ENCODE measurements around the gene MINDY4.
"Not testable (repeated sequence)": the region's sequence is repeated elsewhere in the genome, so short reads cannot be mapped to it uniquely, and the experiment has no call there.

MINDY4 gene

DNA sequence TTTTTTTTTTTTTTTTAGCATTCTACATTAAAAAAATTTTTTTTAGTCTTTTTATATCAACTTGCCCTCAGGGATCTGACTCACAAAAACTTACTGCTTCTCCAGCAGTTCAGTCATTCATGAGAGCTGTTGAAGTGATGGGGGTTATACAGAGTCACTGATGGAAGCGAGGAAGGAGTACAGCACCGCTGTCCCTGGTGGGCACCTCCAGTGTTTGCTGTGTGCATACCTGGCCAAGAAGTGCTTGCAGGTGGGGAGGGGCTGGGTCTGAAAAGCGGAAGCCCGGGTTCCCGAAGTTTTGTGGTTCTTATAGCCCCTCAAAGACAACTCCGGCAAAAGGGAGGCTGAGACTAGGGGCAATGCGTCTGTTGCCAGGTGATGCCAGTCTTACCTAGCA, 46.2 kb downstream of the MINDY4 start:
- no peak for TF ChIP-seq JUND (IDR thresholded peaks at IDR 0.05; ENCODE audit: low read depth)
- no peak for DNase-seq (ENCODE audit: low read depth in 1 of 2, low spot score in 1 of 2)
- in situ Hi-C loops (cut with HindIII; ENCODE audit: low pct_unique_long_range_greater_than_20kb, low sequenced_read_pairs): no loop called here

DNA sequence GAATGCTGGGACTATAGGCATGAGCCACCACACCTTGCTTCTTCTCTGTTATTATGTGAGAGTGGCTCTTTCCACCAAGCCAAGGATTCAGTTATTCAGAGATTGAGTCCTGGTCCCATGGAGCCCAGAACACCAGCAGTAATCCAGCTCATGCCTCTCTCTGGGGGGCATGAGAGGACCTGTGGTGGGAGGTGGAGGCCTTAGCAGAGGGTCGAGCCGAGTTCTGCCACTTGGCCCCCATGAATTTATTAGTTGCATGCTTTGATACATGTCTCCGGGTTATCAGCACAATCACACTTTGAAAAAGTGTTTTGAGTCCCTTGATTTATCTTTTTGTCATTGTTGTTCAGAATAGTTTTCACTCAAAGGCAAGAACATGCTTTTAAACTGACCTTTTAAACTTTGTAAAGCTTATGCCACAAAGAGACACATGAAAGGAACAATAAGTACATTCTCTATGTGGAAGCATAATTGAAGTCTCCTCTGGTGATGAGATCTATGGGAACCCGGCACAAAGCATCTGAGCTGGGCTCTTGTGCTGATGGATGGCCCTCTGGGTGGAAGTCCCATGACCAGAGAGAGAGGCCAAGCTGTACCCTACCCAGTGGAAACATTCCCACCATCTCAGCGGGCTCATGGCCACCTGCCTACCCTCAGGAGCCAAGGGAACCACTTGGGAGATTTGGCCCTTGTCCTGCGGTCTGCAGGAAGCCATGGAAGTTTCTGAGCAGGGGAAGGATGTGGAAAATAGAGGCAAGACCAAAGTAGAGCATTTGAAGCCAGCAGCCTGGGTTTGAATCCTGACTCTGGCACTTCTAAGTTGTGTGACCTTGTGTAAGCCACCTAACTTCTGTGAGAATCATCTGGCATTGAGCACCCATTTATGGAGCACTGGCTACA, 53.9 kb downstream of the MINDY4 start:
- in situ Hi-C loops (cut with HindIII; ENCODE audit: low pct_unique_long_range_greater_than_20kb, low sequenced_read_pairs): no loop called here
- no peak for DNase-seq (ENCODE audit: low read depth in 1 of 2, low spot score in 1 of 2)
- TF ChIP-seq JUND (IDR thresholded peaks at IDR 0.05; ENCODE audit: low read depth): no peak

DNA sequence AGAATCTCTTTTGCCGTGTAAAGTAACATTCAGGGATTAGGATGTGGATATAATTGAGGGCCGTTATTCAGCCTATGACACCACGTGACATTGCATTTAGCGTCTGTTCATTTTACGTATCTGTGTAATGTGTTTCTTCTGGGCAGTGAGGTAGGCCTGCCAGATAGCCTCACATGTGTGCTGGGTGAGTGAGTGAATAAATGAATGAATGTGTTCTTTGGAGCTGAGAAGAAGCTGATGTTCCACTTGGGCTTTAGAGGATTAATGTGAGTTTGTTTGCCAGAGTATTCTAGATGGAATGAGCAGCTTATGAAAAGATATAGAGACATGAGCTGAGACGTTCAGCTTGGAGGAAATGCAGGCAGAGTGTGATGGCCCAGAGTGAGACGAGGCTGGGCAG, 55.0 kb downstream of the MINDY4 start:
- no peak for TF ChIP-seq JUND (IDR thresholded peaks at IDR 0.05; ENCODE audit: low read depth)
- in situ Hi-C loops (cut with HindIII; ENCODE audit: low pct_unique_long_range_greater_than_20kb, low sequenced_read_pairs): no loop called here
- DNase-seq (ENCODE audit: low read depth in 1 of 2, low spot score in 1 of 2): no peak

DNA sequence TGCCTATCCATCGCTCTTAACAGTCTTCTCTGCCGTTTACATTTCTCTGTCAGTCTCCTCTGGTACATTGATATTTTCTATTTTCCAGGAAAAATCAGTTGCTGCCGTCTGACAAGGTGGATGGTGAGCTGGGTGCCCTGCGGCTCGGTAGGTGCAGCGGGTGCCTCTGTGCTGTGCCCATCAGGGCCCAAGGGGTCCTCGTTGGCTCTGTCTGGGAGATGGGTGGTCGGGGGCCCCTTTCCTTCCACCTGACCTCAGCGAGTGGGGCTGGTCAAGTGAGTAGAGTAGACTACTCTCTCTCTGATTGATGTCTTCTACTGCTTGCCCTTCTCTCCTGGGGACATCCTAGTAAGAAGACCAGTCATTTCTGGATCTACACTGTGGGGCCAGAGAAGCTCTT, 57.4 kb downstream of the MINDY4 start:
- no peak for TF ChIP-seq JUND (IDR thresholded peaks at IDR 0.05; ENCODE audit: low read depth)
- DNase-seq (ENCODE audit: low read depth in 1 of 2, low spot score in 1 of 2): no peak
- in situ Hi-C loops (cut with HindIII; ENCODE audit: low pct_unique_long_range_greater_than_20kb, low sequenced_read_pairs): no loop called here

DNA sequence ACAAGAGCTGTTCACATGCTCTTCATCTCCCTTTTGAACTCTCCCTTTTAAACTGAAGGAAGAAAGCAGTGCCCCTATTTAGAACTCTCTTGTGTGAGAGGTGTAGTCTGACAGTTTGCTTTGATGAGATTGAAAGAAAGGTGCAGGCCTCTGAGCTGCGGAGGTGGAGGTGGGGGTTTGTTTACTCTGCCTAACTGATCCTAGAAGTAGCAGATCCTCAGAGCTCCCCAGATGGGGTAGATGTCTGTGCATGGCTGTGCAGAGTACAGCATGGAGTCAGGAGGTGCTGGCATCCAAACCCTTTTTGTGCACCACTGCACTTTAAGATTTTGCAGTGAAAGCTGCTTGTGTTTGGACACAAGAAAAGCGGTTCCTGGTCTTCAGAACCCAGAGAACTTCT, 58.3 kb downstream of the MINDY4 start:
- no peak for DNase-seq (ENCODE audit: low read depth in 1 of 2, low spot score in 1 of 2)
- in situ Hi-C loops (cut with HindIII; ENCODE audit: low pct_unique_long_range_greater_than_20kb, low sequenced_read_pairs): no loop called here
- no peak for TF ChIP-seq JUND (IDR thresholded peaks at IDR 0.05; ENCODE audit: low read depth)

DNA sequence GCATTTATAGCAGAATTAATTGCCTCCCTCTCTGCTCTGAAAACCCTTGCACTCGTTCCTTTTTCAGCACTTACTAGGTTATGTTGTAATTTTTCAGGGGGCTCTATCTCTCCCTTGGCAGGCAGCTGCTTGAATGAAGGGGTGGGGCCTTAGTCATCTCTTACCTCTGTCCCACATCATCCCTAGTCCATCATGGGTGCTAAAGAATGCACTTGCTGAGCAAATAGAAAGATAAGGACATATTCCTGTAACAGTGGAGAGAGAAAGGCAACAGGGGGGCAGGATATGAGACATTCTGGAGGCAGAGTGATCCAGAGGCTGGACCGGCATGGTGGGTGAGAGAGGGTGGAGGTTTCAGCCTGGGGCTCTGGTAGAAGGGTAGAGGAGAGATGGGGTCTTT, 60.0 kb downstream of the MINDY4 start:
- in situ Hi-C loops (cut with HindIII; ENCODE audit: low pct_unique_long_range_greater_than_20kb, low sequenced_read_pairs): no loop called here
- DNase-seq (ENCODE audit: low read depth in 1 of 2, low spot score in 1 of 2): no peak
- no peak for TF ChIP-seq JUND (IDR thresholded peaks at IDR 0.05; ENCODE audit: low read depth)

DNA sequence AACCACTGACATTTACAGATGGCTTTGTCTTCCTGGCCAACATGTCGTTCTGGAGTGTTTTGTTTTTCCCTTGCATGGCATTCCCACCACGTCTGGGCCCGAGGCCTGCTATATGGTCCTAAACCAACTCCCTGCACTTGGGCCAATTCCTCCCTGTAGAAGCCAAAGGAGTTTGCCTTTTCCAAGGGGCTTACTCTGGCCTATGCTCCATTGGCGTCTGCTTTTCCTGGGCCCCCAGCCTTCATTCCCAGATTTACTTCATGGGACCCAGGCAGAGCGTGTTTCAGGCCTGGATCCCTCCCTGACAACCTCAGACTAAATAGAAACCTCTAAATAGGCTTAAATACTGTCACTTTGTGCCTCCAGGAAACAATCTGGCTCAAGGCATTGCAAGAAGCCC, 60.7 kb downstream of the MINDY4 start:
- no peak for TF ChIP-seq JUND (IDR thresholded peaks at IDR 0.05; ENCODE audit: low read depth)
- DNase-seq (ENCODE audit: low read depth in 1 of 2, low spot score in 1 of 2): no peak
- in situ Hi-C loops (cut with HindIII; ENCODE audit: low pct_unique_long_range_greater_than_20kb, low sequenced_read_pairs): no loop called here

DNA sequence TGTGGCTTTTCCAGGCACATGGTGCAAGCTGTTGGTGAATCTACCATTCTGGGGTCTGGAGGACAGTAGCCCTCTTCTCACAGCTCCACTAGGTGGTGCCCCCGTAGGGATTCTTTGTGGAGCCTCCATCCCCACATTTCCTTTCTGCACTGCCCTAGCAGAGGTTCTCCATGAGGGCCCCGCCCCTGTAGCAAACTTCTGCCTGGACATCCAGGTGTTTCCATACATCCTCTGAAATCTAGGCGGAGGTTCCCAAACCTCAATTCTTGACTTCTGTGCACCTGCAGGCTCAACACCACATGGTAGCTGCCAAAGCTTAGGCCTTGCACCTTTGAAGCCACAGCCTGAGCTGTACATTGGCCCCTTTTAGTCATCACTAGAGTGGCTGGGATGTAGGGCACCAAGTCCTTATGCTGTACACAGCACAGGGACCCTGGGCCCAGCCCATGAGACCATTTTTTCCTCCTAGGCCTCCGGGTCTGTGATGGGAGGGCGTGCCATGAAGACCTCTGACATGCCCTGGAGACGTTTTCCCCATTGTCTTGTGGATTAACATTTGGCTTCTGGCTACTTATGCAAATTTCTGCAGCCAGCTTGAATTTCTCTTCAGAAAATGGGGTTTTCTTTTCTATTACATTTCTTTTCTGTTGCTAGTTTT, 62.9 kb downstream of the MINDY4 start:
- in situ Hi-C loops (cut with HindIII; ENCODE audit: low pct_unique_long_range_greater_than_20kb, low sequenced_read_pairs); DNase-seq (ENCODE audit: low read depth in 1 of 2, low spot score in 1 of 2): not testable (repeated sequence)

DNA sequence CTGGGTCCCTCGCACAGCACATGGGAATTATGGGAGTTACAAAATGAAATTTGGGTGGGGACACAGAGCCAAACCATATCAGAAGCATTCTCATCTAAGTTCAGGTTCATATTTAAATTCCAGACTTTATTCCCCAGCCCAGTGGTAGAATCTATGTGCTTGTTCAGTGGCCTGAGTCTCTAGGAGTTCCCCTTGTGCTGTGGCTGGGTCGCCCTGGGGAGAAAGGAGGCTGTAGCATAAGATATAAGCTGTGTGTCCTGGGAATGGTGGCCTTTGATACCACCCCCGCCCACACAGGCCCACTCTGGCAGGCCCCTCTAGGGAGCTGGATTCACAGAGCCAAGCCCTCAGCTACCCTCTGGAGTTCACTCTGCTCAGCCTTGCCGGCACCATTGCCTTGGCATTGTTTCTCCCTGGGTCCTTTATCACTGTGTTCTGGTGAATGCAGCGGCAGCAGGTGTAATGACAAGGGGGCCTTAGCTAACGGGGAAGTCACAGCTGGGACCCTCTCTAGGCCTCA, 64.2 kb downstream of the MINDY4 start:
- no peak for TF ChIP-seq JUND (IDR thresholded peaks at IDR 0.05; ENCODE audit: low read depth)
- no peak for DNase-seq (ENCODE audit: low read depth in 1 of 2, low spot score in 1 of 2)
- in situ Hi-C loops (cut with HindIII; ENCODE audit: low pct_unique_long_range_greater_than_20kb, low sequenced_read_pairs): no loop called here

DNA sequence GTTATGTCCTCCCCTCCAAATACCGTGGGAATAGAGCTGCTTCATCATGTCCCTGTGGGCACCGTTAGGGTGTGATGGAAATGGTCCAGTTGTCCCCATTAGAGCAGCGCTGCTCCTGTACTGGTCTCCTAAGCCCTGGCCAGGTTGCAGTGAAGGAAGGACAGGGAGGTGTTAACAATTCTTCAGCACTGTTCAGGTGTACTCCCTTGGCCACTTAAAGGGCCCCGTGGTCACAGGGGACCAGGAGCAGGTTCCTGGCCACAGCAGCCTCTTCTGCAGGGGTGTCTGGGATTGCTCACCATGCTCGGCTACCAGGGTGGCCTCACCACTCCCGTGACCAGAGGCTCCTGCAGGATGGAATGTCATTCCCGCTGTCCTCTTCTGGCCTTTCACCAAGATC, 65.8 kb downstream of the MINDY4 start:
- no peak for DNase-seq (ENCODE audit: low read depth in 1 of 2, low spot score in 1 of 2)
- TF ChIP-seq JUND (IDR thresholded peaks at IDR 0.05; ENCODE audit: low read depth): no peak
- in situ Hi-C loops (cut with HindIII; ENCODE audit: low pct_unique_long_range_greater_than_20kb, low sequenced_read_pairs): no loop called here

DNA sequence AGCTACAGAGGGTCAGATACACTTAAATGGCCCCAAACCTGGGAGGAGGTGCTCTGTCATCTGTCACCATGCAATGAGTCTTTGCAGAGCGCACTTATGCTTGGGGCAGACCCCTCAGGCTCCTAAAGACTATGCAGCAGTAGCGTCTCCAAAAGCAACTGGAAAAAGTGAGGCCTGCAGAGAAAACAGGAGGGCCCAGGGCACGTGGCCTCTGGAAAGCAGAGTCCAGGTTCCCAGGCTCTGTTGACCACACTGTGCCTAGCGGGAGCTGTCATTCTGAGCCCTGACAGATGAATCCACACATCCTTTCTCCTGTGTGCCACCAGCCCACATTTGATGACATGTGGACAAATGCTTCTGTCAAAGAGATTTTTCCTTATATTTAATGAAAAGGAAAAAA, 66.4 kb downstream of the MINDY4 start:
- TF ChIP-seq JUND (IDR thresholded peaks at IDR 0.05; ENCODE audit: low read depth): no peak
- in situ Hi-C loops (cut with HindIII; ENCODE audit: low pct_unique_long_range_greater_than_20kb, low sequenced_read_pairs): no loop called here
- no peak for DNase-seq (ENCODE audit: low read depth in 1 of 2, low spot score in 1 of 2)

DNA sequence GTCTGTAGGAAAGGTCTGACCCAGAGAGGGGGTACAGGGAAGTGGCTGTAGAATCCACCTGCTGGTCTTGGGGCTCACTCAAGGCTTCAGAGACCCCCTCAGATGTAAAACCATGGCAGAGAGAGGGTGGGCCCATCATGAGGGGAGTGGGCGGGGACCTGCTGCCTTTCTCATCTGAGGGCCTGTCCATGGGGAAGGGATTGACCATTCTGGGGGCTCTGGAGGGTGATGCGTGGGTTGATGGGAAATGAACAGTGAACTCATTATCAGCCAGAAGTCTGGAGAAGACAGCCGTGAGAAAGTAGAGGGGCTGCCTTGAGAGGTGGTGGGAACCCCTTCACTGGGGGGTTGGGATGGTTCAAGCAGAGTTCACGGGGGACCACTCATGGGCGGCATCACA, 66.8 kb downstream of the MINDY4 start:
- no peak for TF ChIP-seq JUND (IDR thresholded peaks at IDR 0.05; ENCODE audit: low read depth)
- no peak for DNase-seq (ENCODE audit: low read depth in 1 of 2, low spot score in 1 of 2)
- in situ Hi-C loops (cut with HindIII; ENCODE audit: low pct_unique_long_range_greater_than_20kb, low sequenced_read_pairs): no loop called here

All from T47D (cell line).